GM19099 (cell line): ENCODE results near the gene CHST11.

Experiments
- POLR2A ChIP-seq: IDR thresholded peaks from 3 replicates; pipeline ENCODE4 v1.6.1; 2011; ENCODE audit warnings: low read depth; ENCODE audit not compliant: insufficient read length; ENCODE audit errors: extremely low read depth

CHST11 gene

DNA sequence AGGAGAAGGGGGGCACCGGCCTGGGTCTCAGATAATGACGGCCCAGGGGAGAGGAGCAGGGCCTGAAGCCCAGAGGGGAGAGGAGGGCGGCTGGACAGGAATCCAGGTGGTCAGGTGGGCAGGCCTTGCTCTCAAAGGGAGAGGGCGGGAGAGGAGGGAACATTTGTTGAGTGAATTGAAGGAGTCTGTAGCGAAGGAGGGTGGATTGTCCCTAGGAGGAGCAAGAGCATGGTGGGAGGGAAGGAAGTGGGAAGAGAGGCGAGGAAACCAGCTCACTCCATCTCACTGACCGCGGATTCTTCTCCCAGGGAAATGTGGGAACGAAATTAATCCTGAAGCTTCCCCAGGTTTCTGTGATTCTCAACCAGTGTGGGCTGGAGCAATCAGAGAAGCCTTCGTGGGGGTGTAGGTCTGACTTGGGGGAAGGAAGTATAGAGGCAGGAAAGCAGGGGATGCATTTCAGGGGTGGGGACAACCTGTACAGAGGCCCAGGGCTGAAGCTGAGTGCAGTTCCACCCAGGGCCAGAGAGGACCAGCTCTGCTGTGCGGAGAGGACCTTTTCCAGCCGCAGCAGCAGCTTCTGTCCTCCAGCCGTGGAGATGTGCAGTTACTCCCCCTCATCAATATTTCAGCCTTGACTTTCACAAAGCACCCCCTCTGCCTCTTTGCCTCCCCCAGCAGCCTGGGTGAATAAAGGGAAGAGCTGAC is 100.9 kb downstream of the CHST11 start:
- TF ChIP-seq POLR2A = no peak

DNA sequence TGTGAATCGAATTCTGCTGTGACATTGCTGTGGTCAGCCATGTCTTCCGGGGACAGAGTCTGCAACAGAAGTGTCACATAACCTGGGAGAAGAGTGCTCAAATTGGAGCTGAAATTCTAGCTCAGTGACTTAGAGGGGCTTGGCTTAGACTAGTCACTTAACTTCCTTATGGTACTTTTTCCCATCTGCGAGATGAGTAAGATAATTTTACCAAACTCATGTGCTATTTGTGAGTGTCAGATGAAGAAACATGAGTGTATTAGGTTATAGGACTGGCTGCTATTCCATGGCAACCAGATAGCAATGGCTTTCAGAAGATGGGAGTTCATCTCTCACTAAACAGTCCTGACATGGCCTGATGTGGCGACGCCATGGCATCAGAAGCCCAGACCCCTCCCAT is 104.1 kb downstream of the CHST11 start:
- no peak for TF ChIP-seq POLR2A

DNA sequence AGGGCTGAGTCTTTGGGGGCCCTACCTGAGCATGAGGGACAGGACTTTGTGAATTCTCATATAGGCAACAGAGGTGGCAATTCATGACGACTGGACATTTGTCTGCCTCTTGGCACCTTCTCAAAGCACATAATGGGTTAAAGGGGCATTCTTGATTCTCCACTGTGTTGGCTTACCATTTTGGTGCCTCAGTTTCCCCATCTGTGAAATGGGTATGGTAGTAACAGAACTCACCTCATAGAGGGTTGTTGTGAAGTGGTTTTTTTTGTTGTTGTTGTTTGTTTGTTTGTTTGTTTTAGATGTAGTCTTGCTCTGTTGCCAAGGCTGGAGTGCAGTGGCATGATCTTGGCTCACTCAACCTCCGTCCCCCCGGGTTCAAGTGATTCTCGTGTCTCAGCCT is 106.0 kb downstream of the CHST11 start:
- no peak for TF ChIP-seq POLR2A

DNA sequence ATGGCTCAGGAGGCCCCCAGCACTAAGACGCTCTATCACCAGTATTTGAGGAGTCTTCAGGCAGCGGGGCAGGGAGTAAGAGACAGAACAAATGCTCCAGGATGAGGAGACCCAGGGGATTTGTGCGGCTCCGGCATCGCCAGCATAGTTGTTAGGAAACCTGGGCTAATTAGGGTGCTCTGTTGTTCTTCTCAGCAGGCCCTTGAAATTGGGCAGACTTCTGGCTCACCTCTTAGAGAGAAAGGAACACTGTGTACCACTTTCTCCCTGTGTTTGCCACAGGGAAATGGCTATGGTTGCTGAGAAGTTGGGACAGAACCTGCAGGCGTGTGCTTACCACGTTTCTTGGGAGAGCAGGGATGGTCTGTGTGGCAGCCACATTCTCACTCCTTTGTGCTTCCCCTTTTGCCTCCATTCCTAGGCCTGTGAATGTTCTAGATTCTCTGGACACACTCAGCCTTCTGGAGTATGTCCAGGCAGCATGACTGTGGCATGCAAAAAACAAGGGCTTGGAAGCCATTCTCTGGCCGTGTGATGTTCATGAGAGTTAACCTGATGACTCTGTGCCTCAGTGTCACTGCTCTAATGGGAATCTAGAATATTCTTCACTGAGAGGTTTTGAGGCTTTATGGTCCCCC is 109.0 kb downstream of the CHST11 start:
- TF ChIP-seq POLR2A = no peak

DNA sequence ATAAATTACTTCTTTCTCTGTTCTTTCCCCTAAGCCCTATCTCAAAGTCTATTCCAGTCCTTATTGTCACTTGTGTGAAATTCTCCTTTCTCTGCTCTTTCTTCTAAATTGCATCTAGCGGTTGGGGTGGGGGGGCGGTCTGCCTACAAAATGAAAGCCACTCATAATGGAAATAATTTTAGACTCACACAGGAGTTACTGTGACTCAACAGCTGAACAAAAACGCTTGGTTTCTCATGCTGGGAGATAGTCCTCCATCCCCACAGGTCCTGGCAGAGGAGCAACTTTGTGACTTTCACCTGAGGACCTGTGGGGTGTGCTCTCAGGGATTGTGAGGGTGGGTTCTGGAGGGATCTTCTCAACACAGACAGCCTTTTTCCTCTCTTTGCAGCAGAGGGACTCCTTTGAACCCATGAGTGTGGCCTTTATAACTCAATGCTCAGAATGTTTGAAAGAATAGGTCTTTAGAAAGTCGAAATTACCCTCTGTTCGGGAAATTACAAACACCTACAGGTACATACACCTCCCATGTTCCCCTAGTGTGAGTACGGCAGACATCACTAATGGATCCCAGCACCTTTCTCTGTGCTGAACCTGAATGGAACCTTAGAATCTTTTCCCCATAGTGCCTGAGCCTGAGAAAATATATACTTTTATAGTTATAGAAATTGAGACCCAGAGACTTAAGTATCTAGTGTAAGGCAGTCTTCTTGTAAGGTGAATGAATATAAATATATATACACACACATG is 109.7 kb downstream of the CHST11 start:
- TF ChIP-seq POLR2A = no peak

DNA sequence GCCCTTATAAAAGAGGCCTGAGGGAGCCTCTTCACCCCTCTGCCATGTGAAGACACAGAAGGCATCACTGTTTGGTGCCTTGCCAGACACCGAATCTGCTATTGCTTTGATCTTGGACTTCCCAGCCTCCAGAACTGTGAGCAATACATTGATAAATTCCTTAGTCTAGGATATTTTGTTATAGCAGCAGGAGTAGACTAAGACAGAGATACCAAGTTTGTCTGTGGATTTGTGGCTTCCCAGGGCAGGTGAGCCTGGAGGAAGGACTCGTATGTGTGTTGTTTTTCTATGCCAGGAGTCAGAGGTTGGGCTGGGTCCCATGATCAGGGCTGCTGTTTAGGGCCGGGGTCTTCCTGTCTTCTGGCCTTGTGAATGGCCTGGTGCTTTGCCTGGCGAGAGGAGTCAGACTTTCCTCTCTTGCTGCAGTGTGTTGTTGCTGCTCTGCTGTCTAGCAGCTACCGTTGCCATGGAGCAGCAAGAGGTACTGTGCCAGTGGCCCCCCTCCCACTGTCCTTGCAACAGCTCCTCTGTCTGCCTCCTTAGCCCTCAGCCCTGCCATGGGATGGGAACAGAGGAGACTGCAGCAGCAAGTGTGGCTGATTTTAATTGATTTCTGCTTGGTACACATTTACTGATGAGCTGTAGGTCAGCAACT is 111.2 kb downstream of the CHST11 start:
- no peak for TF ChIP-seq POLR2A

DNA sequence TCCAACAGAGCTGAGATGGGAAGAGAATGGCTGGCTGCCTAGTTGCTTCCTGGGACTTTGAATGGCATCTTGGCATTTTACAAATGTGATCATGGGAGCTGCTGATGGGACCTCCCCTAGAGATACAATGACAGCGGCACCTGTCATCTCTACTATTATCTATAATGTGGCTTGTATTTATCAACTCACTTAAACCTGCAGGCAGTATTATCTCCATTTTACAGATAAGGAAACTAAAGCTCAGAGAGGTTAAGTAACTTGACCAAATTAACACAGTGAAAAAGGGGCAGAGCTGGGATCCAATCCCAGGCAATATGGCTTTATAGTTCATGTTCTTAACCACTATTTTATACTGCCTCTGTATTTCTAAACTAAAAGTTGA is 111.7 kb downstream of the CHST11 start:
- TF ChIP-seq POLR2A = no peak

DNA sequence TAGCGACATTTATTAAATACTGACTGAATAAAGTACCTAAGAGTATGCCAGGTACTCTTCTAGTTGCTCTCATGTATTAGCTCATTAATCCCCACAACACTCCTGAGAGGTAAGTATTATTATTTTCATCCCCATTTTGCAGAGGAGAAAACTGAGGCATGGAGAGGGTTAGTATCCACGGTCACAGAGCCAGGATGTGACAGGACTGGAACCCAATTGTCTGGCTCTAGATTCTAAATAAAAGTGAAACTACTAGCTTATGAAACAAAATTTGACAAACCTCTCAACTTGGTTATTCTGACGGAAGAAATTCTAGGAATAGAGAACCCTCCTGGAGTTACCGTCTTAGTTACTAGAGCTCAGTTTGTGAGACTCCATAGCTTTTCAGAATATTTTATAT is 112.2 kb downstream of the CHST11 start:
- no peak for TF ChIP-seq POLR2A

DNA sequence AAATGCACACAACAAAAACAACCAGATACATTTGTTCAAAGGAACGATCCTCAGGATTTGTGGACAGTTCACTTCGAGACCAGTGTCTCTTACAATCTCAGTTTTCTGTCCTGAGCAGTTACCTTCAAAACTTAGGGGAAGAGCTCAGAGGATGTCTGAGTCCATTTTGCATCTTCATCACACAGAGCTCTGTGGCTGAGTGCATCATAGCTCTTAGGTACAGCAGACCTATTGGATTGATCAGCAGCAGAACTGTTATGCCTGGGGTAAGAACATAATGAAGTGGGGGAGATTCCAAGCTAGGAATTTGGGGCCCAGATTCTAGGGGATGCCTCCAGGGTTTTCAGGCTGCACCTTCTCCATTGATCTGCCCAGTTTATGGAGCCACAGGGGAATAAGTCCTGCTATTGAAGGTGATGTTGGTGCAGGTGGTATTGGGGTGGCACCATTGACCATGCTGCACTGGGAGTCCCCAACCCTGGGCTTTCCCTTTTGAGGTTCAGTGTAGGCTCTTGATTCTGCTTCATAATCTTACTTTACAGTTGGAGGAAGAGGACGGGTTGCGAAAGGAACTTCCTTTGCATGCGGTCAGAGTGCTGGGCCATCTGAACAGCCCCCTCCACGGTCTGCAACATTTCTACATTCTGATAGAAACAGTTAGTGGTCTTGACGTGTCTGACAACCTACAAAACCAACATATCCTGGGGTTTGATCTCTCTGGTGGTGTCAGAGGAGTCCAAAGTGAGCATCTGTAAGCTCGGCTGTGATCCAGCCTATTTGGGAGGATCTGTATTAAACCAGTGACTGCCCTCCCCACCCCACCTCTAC is 112.8 kb downstream of the CHST11 start:
- peak; percentile 33 for TF ChIP-seq POLR2A

DNA sequence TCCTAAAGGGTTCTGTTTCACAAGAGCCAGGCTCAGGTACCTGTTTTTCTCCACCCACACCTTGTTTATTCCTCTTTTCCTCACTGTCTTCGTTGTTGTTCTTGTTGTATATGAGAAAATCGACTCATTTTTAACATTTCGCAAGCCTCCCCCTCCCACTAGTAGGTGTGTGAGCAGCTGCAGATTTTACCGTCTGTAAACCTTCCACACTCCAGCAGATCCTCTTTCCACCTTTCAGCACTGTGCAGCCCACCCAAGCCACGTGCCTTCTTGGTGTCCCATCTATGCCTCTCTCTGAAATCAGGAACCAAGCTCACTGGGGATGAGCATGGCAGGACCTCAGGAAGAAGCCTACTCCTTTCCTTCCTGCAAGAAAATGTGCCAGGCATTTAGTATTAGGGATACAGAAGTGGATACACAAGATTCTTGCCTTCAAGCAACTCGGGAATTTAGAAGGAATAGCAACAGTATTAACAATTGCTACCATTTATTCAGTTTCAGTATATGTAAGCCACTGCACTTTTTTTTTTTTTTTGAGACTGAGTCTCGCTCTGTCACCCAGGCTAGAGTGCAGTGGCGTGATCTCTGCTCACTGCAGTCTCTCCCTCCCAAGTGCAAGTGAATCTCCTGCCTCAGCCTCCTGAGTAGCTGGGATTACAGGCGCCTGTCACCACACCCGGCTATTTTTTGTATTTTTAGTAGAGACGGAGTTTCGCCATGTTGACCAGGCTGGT is 113.6 kb downstream of the CHST11 start:
- TF ChIP-seq POLR2A = no peak

DNA sequence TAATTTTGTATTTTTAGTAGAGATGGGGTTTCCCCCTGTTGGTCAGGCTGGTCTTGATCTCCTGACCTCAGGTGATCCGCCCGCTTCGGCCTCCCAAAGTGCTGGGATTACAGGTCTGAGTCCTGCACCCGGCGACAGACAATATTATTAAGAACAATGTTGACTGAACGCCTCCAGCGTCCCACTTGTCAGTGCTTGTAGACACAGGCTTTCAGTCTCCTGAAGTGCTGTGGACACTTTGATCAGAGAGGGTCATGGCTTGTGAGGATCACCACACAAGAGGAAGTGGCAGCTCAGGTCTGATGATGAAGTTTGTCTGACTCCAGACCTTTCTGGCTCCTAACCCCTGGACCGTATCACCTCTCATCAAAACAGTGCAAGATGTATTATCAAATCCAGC is 114.6 kb downstream of the CHST11 start:
- TF ChIP-seq POLR2A = no peak

DNA sequence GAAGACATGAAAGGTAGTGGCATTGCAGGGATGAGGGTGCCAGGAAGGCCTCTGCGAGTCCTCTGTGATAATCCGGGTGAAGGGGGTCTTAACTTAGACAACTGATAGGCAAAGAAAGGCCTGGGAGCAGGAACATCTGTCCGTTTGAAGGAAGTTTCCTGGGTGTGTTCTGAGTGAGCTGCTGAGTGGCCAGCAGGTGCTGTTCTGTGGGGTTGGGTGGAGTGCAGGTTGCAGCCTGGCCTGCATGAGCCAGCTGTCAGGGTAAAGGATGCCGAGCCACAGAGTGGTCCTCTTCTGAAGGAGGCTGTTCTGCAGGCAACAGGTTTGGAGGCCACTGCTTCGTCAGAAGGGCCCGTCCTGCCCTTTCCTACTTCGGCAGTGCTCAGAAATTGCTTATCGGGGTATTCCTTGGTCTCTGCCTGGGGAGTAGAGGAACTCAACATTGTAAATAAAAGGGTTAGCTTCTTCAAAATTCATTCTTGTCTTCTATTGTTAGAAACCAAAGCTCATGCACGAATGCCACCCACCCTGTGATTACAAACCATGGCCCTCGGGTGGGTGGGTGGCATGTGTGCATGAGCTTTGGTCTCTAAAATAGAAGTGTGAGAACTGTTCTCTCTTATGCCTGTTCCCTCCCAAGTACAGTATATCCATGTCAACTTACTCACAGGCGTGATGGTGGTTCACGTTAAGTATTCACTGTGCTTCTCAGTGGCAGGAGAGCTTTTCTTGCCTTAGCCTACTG is 118.9 kb downstream of the CHST11 start:
- no peak for TF ChIP-seq POLR2A

DNA sequence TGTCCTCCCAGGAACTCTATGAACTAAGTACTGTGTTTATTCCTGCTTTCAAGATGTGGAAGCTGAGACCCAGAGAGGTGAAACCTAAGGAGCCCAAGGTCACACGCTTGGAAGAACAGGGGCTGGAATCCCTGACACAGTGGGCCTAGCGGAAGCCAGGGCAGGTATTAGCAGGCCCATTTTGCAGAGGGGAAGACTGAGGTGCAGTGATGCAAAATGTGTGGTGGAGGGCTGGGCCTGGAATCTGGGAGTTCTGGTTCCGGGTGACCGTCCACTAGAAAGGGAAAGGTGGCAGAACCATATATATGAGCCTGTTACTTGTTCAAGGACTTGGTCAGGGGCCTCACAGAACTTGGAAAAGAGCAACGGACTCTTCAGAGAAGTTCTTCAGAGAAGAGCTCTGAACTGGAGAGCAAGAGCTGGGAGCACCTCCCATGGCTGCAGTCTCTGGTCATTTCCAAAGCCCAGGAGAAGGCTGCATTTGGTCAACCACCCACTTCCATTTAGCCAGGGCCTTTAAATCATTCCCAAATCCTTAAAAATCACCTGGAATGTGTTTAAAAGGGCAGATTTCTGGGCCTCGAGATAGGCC is 119.5 kb downstream of the CHST11 start:
- TF ChIP-seq POLR2A = no peak
